Measurements from ENCODE around the gene TREM1. TPM values are rescaled to one million over a fixed set of nuclear protein-coding genes. Genes with fewer than 3 reads are reported as not detected.
A peak's percentile ranks its signal among the peaks of the same experiment; 100 is the strongest.

TREM1 gene
- polyA plus RNA-seq (ENCODE audit: insufficient read length in 10 of 10): 1 to 10 TPM in 1 of 10 donors, under 1 TPM in 7, not detected in 2; 0.17 to 1.5 (median 0.31) TPM
- long read RNA-seq, donor 1: 0 reads
- long read RNA-seq, donor 2, partial matches to known transcripts: 0 of 1 reads
- long read RNA-seq, donor 2, other reads (novel, unspliced or antisense): 0 of 1 reads
- long read RNA-seq, donor 3: 0 reads
- long read RNA-seq, donor 4: 0 reads
- long read RNA-seq, donor 5: 0 reads
- long read RNA-seq, donor 6, partial matches to known transcripts: 0 of 1 reads
- long read RNA-seq, donor 6, other reads (novel, unspliced or antisense): 0 of 1 reads
- long read RNA-seq, donor 7: 0 reads
- long read RNA-seq, donor 8: 0 reads
- long read RNA-seq, donor 9: 0 reads

GRCh38 chr6:41286544-41287346 is at the start of gene TREM1:
TREM1 (minus strand) TSS chr6:41286682; CDS start chr6:41286655, 27 bp downstream.
- peak in 2 of 3 donors; percentile 17 to 48 for DNase-seq

DNA sequence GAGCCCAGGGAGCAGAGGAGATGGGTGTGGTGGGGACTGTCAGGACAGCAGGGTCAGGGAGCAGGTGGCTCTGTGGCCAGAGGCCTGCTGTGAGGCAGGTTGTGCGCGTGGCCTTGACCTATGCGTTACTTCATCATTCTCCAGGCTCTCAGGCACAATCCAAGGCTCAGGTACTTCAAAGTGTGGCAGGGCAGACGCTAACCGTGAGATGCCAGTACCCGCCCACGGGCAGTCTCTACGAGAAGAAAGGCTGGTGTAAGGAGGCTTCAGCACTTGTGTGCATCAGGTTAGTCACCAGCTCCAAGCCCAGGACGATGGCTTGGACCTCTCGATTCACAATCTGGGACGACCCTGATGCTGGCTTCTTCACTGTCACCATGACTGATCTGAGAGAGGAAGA is 49.5 kb upstream of the TREM1 start:
- no peak for DNase-seq

- no peak for DNase-seq
These were observed 48.8 kb upstream of the TREM1 start, which contains the start of gene NCR2 for GRCh38 chr6:41335296-41335695. NCR2 (plus strand) TSS chr6:41335608; CDS start chr6:41335877, 269 bp downstream.

- DNase-seq: no peak
These were observed 48.1 kb upstream of the TREM1 start for GRCh38 chr6:41334482-41335040.

DNA sequence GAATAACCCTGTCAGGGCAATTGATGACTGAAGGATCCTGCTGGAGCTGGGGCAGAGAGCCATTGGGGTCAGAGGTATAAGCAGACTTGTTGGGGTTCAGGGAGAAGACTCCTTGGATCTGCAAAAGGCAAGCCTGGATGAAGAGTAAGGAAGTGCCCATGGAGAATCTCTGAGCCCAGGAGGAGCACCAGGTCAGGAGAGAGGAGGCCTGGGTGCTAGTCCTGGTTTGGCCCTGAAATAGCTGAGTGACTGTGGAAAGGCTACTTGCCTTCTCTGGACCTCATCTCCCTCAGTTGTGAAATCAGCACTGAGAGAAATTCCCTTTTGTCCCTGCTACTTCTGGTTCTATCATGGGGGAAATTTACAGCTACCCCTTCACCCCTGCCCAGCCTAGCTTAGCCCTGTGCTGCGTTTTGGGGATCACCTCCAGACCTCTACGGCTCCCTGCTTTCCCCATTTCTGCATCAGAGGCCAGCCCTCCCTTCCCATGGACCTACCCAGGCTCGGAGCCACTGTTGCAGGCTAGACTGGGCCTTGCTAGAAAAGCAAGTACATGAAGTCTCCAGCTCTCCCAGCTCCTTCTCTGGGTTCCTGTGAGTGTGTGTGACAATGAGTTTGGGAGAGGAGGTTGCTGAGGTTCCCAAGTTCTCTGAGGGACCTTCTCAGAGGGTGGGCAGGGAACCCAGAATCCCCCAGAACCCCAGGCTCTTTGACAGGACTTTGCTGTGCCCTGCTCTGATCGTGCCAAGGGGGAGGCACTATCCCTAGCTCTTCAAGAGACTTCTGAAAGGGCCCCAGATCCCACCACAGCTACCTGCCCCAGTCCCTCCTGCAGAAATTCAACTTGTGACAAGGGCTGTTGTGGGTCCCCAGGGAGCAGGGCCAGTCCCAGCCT is 46.6 kb upstream of the TREM1 start:
- no peak for DNase-seq

GRCh38 chr6:41332241-41332640 is 45.8 kb upstream of the TREM1 start:
- DNase-seq: no peak

- DNase-seq: no peak
These were observed 45.1 kb upstream of the TREM1 start for GRCh38 chr6:41331401-41332150.

- no peak for DNase-seq
These were observed 40.7 kb upstream of the TREM1 start for GRCh38 chr6:41327177-41327576.

GRCh38 chr6:41326092-41326491 is 39.6 kb upstream of the TREM1 start:
- DNase-seq: no peak

DNA sequence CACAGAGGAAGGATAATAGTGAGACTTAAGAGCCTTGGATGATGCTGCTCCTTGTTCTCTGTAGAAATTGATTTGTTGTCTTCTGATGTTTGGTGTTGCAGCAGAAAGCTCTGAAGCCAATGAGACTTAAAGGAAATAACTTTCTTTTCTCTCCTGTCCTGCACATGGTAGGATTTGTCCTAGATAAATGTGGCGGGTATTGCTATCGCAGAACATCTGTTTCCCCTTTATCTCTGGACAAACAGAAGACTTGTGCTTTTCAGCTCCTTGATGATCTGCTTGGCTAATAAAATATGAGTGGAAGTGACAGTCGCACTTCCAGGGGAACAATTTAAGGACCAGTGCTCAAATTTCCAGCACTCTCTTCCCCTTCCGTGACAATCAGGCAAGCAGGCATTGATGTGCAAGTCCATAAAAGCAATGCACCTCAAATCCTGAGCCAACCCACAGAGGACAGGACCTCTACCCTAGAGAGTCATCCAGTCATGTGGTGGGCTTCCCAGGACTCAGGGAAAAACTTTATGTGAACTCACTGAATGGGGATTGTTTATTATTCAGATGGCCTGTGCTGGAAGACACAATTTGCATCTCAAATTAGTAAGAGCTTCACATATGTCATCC is 39.1 kb upstream of the TREM1 start:
- no peak for DNase-seq

GRCh38 chr6:41321183-41321582 is 34.7 kb upstream of the TREM1 start:
- no peak for DNase-seq

GRCh38 chr6:41318654-41319565 is 32.4 kb upstream of the TREM1 start:
- peak; percentile 56 to 91 (median 81) for DNase-seq

DNA sequence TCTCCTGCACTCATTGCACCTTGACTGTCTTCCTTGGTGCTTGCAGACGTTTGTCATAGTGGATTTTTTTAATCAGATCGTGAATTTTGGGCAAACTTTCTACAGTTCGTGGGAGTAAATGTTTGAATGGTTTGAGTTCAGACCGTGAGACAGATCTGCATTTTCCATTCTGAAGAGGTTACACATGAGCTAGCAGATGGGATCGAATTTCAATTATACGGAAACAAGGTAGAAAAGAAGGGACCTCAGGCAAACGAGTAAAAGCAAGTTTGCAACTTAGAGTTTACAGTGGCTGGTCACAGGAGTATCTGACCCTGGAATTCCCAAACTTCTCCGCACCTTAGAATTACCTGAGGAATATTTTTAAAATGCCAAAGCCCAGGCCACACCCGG is 31.8 kb upstream of the TREM1 start:
- DNase-seq: no peak

DNA sequence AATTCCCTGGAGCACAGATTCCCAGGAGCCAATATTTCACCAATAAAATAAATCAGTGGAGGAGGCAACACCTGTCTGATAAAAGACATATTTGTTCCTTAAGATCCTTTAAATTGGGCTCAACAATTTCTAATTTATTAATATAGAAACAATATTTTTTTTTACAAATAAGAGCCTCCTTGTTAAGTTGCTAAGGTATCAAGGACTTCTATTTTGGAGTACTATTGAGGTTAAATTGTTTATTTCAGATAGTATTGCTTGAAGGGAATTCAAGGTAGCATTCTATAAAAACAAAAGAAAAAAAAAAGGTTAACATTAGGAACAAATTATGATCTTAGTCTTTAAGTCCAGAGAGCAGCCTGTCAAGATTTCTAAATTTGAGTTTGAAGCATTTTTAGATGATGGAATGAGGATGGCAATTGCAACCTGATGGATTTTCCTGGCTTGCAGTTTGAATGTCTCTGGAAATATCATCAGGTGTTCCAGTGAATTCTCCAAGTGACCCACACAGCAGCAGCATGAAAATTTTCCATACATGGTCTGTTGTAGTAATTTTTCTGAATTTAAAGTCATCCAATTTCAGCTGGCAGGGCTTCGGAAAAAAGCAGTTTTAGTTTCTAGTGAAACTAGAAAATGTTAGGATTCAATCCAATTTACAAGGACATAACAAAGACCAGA is 29.6 kb upstream of the TREM1 start:
- peak in 2 of 3 donors; percentile 59 to 67 for DNase-seq

DNA sequence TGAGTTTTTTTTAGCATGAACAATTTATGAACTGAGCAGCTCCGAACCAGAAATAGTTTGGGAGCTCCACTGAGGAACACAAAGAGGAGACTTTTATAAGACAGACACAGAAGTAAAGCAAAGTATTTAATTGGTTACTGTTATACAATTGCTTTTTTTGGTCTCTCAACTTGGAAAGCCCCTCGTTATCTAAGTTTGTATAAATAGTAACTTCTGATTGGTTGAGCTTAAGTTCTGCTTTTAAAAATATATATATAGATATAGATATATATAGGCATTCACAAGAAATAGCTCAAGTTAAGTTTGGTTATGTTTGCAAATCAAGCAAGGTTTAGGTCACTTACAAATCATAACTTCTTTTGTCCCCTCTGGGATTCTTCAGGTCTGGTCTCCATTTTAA is 28.7 kb upstream of the TREM1 start:
- no peak for DNase-seq

DNA sequence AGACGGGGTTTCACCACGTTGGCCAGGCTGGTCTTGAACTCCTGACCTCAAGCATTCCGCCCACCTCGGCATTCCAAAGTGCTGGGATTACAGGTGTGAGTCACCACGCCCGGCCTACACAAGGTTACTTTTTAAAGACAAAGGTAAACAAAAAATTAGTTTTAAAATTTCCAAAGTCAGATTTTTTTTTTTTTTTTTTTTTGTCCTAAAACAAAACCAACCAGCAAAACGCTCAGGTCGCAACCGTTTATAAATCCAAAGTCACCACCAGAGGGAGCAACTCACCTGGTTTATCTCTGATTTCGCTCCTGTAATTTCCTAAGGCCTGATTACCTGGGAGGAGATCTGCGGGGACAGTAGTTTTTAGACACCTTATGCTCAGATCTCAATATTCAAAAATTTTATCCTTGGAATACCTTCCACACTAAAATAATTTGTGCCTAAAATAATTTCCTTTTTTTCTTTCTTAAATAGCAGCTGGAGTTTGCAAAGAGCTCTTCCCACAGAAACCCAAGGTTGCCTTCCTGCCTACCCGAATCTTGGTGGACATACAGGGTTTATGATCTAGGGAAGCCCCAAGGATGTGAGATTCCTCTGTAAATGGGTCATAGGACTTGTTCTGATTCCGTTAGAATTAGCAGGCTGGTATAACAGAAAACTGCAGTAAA is 19.8 kb upstream of the TREM1 start:
- DNase-seq: peak; percentile 33 to 59 (median 40)

DNA sequence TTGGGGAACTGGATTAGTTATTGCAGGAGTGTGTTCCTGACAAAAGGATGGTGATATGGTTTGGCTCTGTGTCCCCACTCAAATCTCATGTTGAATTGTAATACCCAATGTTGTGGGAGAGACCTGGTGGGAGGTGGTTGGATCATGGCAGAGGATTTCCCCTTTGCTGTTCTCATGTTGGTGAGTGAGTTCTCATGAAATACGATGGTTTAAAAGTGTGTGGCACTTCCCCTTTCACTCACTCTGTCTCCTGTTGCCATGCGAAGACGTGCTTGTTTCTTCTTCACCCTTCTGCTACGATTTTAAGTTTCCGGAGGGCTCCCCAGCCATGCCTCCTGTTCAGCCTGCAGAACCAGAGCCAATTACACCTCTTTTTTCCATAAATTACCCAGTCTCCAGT is 16.2 kb upstream of the TREM1 start:
- DNase-seq: no peak
